VCaP (cell line): ENCODE measurements around the gene AGBL1.

Source experiments
- H3K27ac ChIP-seq: fragments of 450-650 bp; 2 replicates; pipeline ENCODE4 v1.5.1; 2017
- CTCF ChIP-seq: fragments of 450-650 bp; conservative IDR thresholded peaks from 2 replicates; pipeline ENCODE4 v1.5.1; 2017; ENCODE audit warnings: mild to moderate bottlenecking, moderate library complexity

Gene AGBL1

DNA sequence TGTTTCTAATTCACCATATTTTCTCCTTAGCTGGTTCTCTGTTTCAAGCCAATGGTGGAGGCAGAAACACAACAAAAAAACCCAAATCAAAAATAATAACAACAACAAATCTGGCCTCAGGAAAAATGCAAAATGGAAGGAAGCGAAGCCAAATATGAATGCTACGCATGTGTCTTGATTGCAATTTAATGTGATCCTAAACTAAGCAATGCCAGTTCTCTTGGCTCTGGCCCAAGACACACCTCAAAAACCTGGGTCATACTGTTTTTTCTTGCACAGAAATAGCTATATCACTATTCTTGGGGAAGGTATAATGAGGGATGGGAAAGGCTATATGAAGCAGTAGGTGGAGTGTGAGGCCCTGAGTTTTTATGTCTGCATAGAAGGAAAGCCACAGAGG lies 724.7 kb downstream of the AGBL1 start:
- no peak for TF ChIP-seq CTCF
- no peak overlapping the region for H3K27ac ChIP-seq

DNA sequence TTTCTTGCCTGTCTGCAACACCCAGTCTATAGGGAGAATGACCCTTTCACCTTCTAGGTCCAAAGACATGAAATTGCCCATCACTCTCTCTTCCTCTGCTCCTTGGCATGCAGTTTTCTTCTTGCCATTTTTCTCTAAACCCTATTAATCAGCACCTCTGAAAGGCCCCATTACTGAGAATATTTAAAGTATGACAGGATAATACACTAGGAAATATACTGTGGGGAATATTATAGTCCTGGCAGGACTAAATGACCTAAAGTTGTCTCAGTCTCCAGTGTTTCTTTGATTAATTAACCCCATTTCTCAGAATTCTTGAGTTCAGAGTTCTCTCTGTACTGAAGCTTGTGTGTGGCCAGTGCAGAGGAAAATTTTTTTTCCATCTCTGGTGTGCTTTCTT lies 730.7 kb downstream of the AGBL1 start:
- no peak overlapping the region for H3K27ac ChIP-seq
- TF ChIP-seq CTCF, result no peak

DNA sequence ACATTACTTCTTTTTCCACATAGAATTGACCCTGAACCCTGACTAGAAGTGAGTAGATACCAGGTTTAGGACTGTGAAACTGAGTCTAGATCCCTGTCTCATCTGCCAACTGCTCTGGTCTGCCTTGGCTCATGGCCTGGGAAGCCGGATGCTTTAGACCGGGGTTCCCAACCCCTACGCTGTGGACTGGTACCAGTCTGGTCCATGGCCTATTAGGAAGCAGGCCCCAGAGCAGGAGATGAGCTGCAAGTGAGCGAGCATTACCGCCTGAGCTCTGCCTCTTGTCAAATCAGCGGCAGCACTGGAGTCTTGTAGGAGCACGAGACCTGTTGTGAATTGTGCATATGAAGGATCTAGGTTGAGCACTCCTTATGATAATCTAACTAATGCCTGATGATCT lies 734.2 kb downstream of the AGBL1 start:
- no peak overlapping the region for H3K27ac ChIP-seq
- no peak for TF ChIP-seq CTCF

DNA sequence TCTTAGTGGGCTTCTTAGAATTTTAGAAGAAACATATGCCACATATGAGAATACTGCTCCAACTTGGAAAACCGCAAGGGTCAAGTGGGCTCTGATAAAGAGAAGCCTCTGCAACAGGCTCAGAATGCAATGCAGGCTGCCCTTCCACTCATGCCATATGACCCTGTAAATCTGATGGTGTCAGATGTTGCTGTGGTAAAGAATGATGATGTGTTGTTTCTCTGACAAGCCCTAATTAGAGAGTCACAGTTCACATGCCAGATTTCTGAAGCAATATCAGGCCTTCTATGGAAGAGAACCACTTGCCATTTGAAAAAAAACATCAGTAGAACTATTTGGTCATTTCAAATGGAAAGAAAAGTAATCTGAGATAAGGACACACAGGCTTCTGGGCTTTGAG lies 749.6 kb downstream of the AGBL1 start:
- no peak for TF ChIP-seq CTCF
- H3K27ac ChIP-seq, result no peak overlapping the region

GRCh38 chr15:86830304-86830703 lies 750.6 kb downstream of the AGBL1 start:
- H3K27ac ChIP-seq, result no peak overlapping the region
- TF ChIP-seq CTCF, result no peak

- no peak for TF ChIP-seq CTCF
- no peak overlapping the region for H3K27ac ChIP-seq
Observed at GRCh38 chr15:86833595-86833994, 753.9 kb downstream of the AGBL1 start.

DNA sequence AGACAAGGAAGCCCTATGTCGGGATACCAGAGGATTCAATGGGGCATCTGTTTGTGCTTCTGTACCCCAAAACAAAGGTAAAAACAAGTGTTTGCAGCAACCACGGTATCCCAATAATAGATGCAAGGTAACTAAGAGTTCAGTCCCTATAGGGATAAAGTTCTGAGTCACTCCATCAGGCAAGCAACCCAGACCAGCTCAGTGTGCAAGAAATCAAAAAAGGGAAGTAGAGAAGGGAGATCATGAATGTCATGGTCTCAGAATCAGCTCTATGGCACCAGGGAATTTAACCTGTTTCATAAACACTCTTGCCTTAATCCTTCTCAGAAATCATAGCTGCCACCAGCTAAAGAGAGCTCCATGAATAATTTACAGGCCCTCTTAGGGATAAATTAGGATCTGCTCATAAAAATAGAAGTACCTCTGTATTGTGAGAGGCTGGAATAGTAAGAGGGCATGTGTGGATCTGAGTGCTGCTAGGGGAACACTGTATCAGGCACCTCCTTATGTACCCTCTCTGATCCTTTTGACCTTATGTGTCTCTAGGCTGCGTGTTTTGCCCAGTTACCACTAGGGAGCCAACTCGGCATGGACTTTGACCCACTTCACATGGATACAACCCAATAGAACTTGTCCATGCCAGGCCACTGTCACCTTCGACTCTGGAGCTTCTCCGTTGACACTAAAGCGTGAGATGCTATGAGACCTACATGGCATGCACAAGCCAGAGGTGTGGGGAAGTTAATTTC lies 754.6 kb downstream of the AGBL1 start:
- TF ChIP-seq CTCF, result no peak

More for the DNA sequence above, 754.6 kb downstream of the AGBL1 start:
- no peak overlapping the region for H3K27ac ChIP-seq
